Measurements from ENCODE around the gene RALGPS2.
A peak's percentile ranks its signal among the peaks of the same experiment; 100 is the strongest.

Gene RALGPS2

GRCh38 chr1:178726545-178726944 lies 1.5 kb downstream of the RALGPS2 start:
- no peak for DNase-seq (ENCODE audit: low read depth, low spot score)
- H3K9ac ChIP-seq (ENCODE audit: insufficient read length): no peak overlapping the region
- TF ChIP-seq FOXP2 (optimal IDR thresholded peaks at IDR 0.05; ENCODE audit: control extremely low read depth, extremely low read length, insufficient read depth) (no peak), POLR2AphosphoS5 (IDR thresholded peaks at IDR 0.05; ENCODE audit: borderline replicate concordance, low read depth, low read length) (no peak), EZH2 (IDR thresholded peaks at IDR 0.05) (no peak)
- peak overlapping the region; percentile 83 for H3K4me3 ChIP-seq
- no peaks in the 10 kb centered on the region; the same call in 1 of the 2 replicates for H3K36me3 ChIP-seq (ENCODE audit: insufficient read depth, low read length)
- H3K27ac ChIP-seq: peak overlapping the region; percentile 0; the same call in 1 of the 2 replicates
- no peaks in the 10 kb centered on the region; the same call in 1 of the 2 replicates for H3K9me3 ChIP-seq (ENCODE audit: low read depth, low read length)

GRCh38 chr1:178727014-178727895 lies 2.2 kb downstream of the RALGPS2 start:
- Histone ChIP-seq H3K36me3 (ENCODE audit: insufficient read depth, low read length) (no peaks in the 10 kb centered on the region; the same call in 1 of the 2 replicates), H3K4me3 (peak overlapping the region; percentile 83), H3K27ac (peak overlapping the region; percentile 0; the same call in 1 of the 2 replicates), H3K9ac (ENCODE audit: insufficient read length) (no peak overlapping the region), H3K9me3 (ENCODE audit: low read depth, low read length) (no peaks in the 10 kb centered on the region; the same call in 1 of the 2 replicates)
- TF ChIP-seq POLR2AphosphoS5 (IDR thresholded peaks at IDR 0.05; ENCODE audit: borderline replicate concordance, low read depth, low read length): no peak
- no peak for TF ChIP-seq FOXP2 (optimal IDR thresholded peaks at IDR 0.05; ENCODE audit: control extremely low read depth, extremely low read length, insufficient read depth)
- no peak for TF ChIP-seq EZH2 (IDR thresholded peaks at IDR 0.05)
- no peak for DNase-seq (ENCODE audit: low read depth, low spot score)

- TF ChIP-seq EZH2 (IDR thresholded peaks at IDR 0.05): no peak
- TF ChIP-seq FOXP2 (optimal IDR thresholded peaks at IDR 0.05; ENCODE audit: control extremely low read depth, extremely low read length, insufficient read depth): no peak
- no peak for TF ChIP-seq POLR2AphosphoS5 (IDR thresholded peaks at IDR 0.05; ENCODE audit: borderline replicate concordance, low read depth, low read length)
- Histone ChIP-seq H3K36me3 (ENCODE audit: insufficient read depth, low read length) (peaks cover 10% of the 10 kb centered on the region), H3K9me3 (ENCODE audit: low read depth, low read length) (no peaks in the 10 kb centered on the region; the same call in 1 of the 2 replicates), H3K9ac (ENCODE audit: insufficient read length) (no peak overlapping the region), H3K27ac (no peak overlapping the region), H3K4me3 (no peak overlapping the region)
- no peak for DNase-seq (ENCODE audit: low read depth, low spot score)
Observed at GRCh38 chr1:178733972-178734371, 8.9 kb downstream of the RALGPS2 start.

- TF ChIP-seq POLR2AphosphoS5 (IDR thresholded peaks at IDR 0.05; ENCODE audit: borderline replicate concordance, low read depth, low read length): no peak
- TF ChIP-seq FOXP2 (optimal IDR thresholded peaks at IDR 0.05; ENCODE audit: control extremely low read depth, extremely low read length, insufficient read depth): no peak
- TF ChIP-seq EZH2 (IDR thresholded peaks at IDR 0.05): no peak
- no peak overlapping the region for H3K4me3 ChIP-seq
- H3K9ac ChIP-seq (ENCODE audit: insufficient read length): no peak overlapping the region
Observed at GRCh38 chr1:178738780-178739179, 13.7 kb downstream of the RALGPS2 start.

GRCh38 chr1:178739285-178740045 lies 14.4 kb downstream of the RALGPS2 start:
- no peak overlapping the region for H3K4me3 ChIP-seq
- DNase-seq (ENCODE audit: low read depth, low spot score): no peak
- no peak overlapping the region for H3K9ac ChIP-seq (ENCODE audit: insufficient read length)
- peaks cover 8% of the 10 kb centered on the region; the same call in 1 of the 2 replicates for H3K9me3 ChIP-seq (ENCODE audit: low read depth, low read length)
- peaks cover 31% of the 10 kb centered on the region for H3K36me3 ChIP-seq (ENCODE audit: insufficient read depth, low read length)
- no peak for TF ChIP-seq FOXP2 (optimal IDR thresholded peaks at IDR 0.05; ENCODE audit: control extremely low read depth, extremely low read length, insufficient read depth)
- TF ChIP-seq POLR2AphosphoS5 (IDR thresholded peaks at IDR 0.05; ENCODE audit: borderline replicate concordance, low read depth, low read length): no peak
- no peak for TF ChIP-seq EZH2 (IDR thresholded peaks at IDR 0.05)
- H3K27ac ChIP-seq: no peak overlapping the region

More at GRCh38 chr1:178738780-178739179, 13.7 kb downstream of the RALGPS2 start:
- Histone ChIP-seq H3K27ac (no peak overlapping the region), H3K36me3 (ENCODE audit: insufficient read depth, low read length) (peaks cover 27% of the 10 kb centered on the region), H3K9me3 (ENCODE audit: low read depth, low read length) (peaks cover 8% of the 10 kb centered on the region; the same call in 1 of the 2 replicates)
- DNase-seq (ENCODE audit: low read depth, low spot score): no peak

GRCh38 chr1:178740491-178740890 lies 15.4 kb downstream of the RALGPS2 start:
- Histone ChIP-seq H3K27ac (no peak overlapping the region), H3K36me3 (ENCODE audit: insufficient read depth, low read length) (peaks cover 31% of the 10 kb centered on the region), H3K4me3 (no peak overlapping the region), H3K9me3 (ENCODE audit: low read depth, low read length) (peaks cover 8% of the 10 kb centered on the region; the same call in 1 of the 2 replicates), H3K9ac (ENCODE audit: insufficient read length) (no peak overlapping the region)
- no peak for DNase-seq (ENCODE audit: low read depth, low spot score)
- TF ChIP-seq EZH2 (IDR thresholded peaks at IDR 0.05): no peak
- no peak for TF ChIP-seq POLR2AphosphoS5 (IDR thresholded peaks at IDR 0.05; ENCODE audit: borderline replicate concordance, low read depth, low read length)
- TF ChIP-seq FOXP2 (optimal IDR thresholded peaks at IDR 0.05; ENCODE audit: control extremely low read depth, extremely low read length, insufficient read depth): no peak

GRCh38 chr1:178740924-178741323 lies 15.9 kb downstream of the RALGPS2 start:
- Histone ChIP-seq H3K27ac (no peak overlapping the region), H3K4me3 (no peak overlapping the region), H3K9ac (ENCODE audit: insufficient read length) (no peak overlapping the region), H3K9me3 (ENCODE audit: low read depth, low read length) (peaks cover 8% of the 10 kb centered on the region; the same call in 1 of the 2 replicates), H3K36me3 (ENCODE audit: insufficient read depth, low read length) (peaks cover 31% of the 10 kb centered on the region)
- TF ChIP-seq POLR2AphosphoS5 (IDR thresholded peaks at IDR 0.05; ENCODE audit: borderline replicate concordance, low read depth, low read length) (no peak), EZH2 (IDR thresholded peaks at IDR 0.05) (no peak), FOXP2 (optimal IDR thresholded peaks at IDR 0.05; ENCODE audit: control extremely low read depth, extremely low read length, insufficient read depth) (no peak)
- DNase-seq (ENCODE audit: low read depth, low spot score): no peak

GRCh38 chr1:178743801-178744200 lies 18.8 kb downstream of the RALGPS2 start:
- peaks cover 28% of the 10 kb centered on the region for H3K36me3 ChIP-seq (ENCODE audit: insufficient read depth, low read length)
- TF ChIP-seq POLR2AphosphoS5 (IDR thresholded peaks at IDR 0.05; ENCODE audit: borderline replicate concordance, low read depth, low read length) (no peak), FOXP2 (optimal IDR thresholded peaks at IDR 0.05; ENCODE audit: control extremely low read depth, extremely low read length, insufficient read depth) (no peak), EZH2 (IDR thresholded peaks at IDR 0.05) (no peak)
- peaks cover 8% of the 10 kb centered on the region; the same call in 1 of the 2 replicates for H3K9me3 ChIP-seq (ENCODE audit: low read depth, low read length)
- DNase-seq (ENCODE audit: low read depth, low spot score): no peak
- no peak overlapping the region for H3K9ac ChIP-seq (ENCODE audit: insufficient read length)
- H3K4me3 ChIP-seq: no peak overlapping the region
- H3K27ac ChIP-seq: no peak overlapping the region

Data from SK-N-MC (cell line).